HepG2 (cell line): ENCODE data around the gene NME4. TPM values are rescaled to one million over a fixed set of nuclear protein-coding genes. Genes with fewer than 3 reads are reported as not detected.

Experiments used
- FOXO1 ChIP-seq: sonication (generic); formaldehyde crosslinking; IDR thresholded peaks from 2 replicates; pipeline ENCODE4 v1.4.0; 2020; ENCODE audit warnings: missing genetic modification reagents
- KDM1A ChIP-seq: IDR thresholded peaks from 2 replicates; pipeline ENCODE4 v1.6.1; 2016; ENCODE audit warnings: missing compliant biosample characterization
- SOX13 ChIP-seq, 3 experiments: fragments of 450-650 bp in 1 of 3; sonication (generic) in 1 of 3; formaldehyde crosslinking in 1 of 3; IDR thresholded peaks in 2 of 3; conservative IDR thresholded peaks in 1 of 3; 2 replicates each; pipeline versions ENCODE4 v1.5.0 to v1.6.1; 2016 to 2020; ENCODE audit warnings: antibody characterized with exemption in 1 of 3, mild to moderate bottlenecking in 1 of 3, missing compliant biosample characterization in 1 of 3, missing genetic modification reagents in 1 of 3, moderate library complexity in 1 of 3
- ZBTB44 ChIP-seq: sonication (generic); formaldehyde crosslinking; IDR thresholded peaks from 2 replicates; pipeline ENCODE4 v1.4.0; 2020; ENCODE audit warnings: missing genetic modification reagents
- ZBTB7B ChIP-seq: sonication (generic); formaldehyde crosslinking; IDR thresholded peaks from 2 replicates; pipeline ENCODE4 v1.4.0; 2020; ENCODE audit warnings: missing genetic modification reagents
- ZFP91 ChIP-seq: sonication (generic); formaldehyde crosslinking; IDR thresholded peaks from 2 replicates; pipeline ENCODE4 v1.9.0; 2022; ENCODE audit warnings: missing genetic modification reagents, mild to moderate bottlenecking, borderline replicate concordance
- ZNF264 ChIP-seq: sonication (generic); formaldehyde crosslinking; IDR thresholded peaks from 2 replicates; pipeline ENCODE4 v1.4.0; 2020; ENCODE audit warnings: missing genetic modification reagents
- ZNF550 ChIP-seq: sonication (generic); formaldehyde crosslinking; IDR thresholded peaks from 2 replicates; pipeline ENCODE4 v1.4.0; 2020; ENCODE audit warnings: mild to moderate bottlenecking, missing genetic modification reagents, borderline replicate concordance
- ZNF574 ChIP-seq: sonication (generic); formaldehyde crosslinking; IDR thresholded peaks from 2 replicates; pipeline ENCODE4 v1.4.0; 2020; ENCODE audit warnings: missing genetic modification reagents
- ZNF646 ChIP-seq: sonication (generic); formaldehyde crosslinking; IDR thresholded peaks from 2 replicates; pipeline ENCODE4 v1.9.0; 2021; ENCODE audit warnings: mild to moderate bottlenecking, missing genetic modification reagents
- ZNF777 ChIP-seq: sonication (generic); formaldehyde crosslinking; IDR thresholded peaks from 2 replicates; pipeline ENCODE4 v1.4.0; 2020; ENCODE audit warnings: missing genetic modification reagents
- ZNF879 ChIP-seq: sonication (generic); formaldehyde crosslinking; IDR thresholded peaks from 2 replicates; pipeline ENCODE4 v1.8.1; 2023; ENCODE audit warnings: missing genetic modification reagents
- polyA plus RNA-seq, 8 experiments: library from polyadenylated mRNA; depleted of rRNA in 3 of 8; stranded (reverse) in 7 of 8; unstranded in 1 of 8; fragments of >200 nt; fragmentation: Illumina TruSeq in 4 of 8; extraction: Trizol in 4 of 8; gene quantifications; 2 replicates each; pipeline versions ENCODE4 v1.2.1 to v1.2.3, GENCODE V29; 2011 to 2016; ENCODE audit warnings: low read depth in 4 of 8, missing spikeins in 1 of 8, mixed read lengths in 1 of 8; ENCODE audit not compliant: insufficient read depth in 1 of 8
- total RNA-seq, 5 experiments: library from RNA; depleted of rRNA; stranded (reverse); fragments of >200 nt; fragmentation: Illumina TruSeq; extraction: Trizol; gene quantifications; 2 replicates each; pipeline ENCODE4 v1.2.3, GENCODE V29; 2016; ENCODE audit warnings: low read depth in 1 of 5

Gene NME4
- total and polyA plus RNA-seq, 2 of the 13 experiments (the other 11 are each of a cell fraction or from before 2014, with no cell fraction given) = 121 to 263 TPM

- no peak for TF ChIP-seq ZBTB44 (CRISPR knock-in tag)
- TF ChIP-seq ZNF550 (CRISPR knock-in tag) = no peak
- no peak for TF ChIP-seq KDM1A (CRISPR knock-in tag)
- no peak for TF ChIP-seq ZNF879 (CRISPR knock-in tag)
- no peak for TF ChIP-seq ZBTB7B (CRISPR knock-in tag)
- TF ChIP-seq ZNF646 (CRISPR knock-in tag) = no peak
- peak; percentile 37; the same call in 1 of the 2 replicates for TF ChIP-seq ZFP91 (CRISPR knock-in tag)
- no peak for TF ChIP-seq ZNF264 (CRISPR knock-in tag)
- no peak for TF ChIP-seq SOX13 (IDR thresholded peaks at IDR 0.05)
- TF ChIP-seq SOX13 (CRISPR knock-in tag; conservative IDR thresholded peaks at IDR 0.05 in 1 of 2, IDR thresholded peaks at IDR 0.05 in 1 of 2) = no peak
- TF ChIP-seq ZNF777 = no peak
- TF ChIP-seq ZNF574 (CRISPR knock-in tag) = no peak
- 0 out of 2 replicates have a peak, but pooled peaks have one; percentile 8 for TF ChIP-seq FOXO1 (CRISPR knock-in tag)
Measured at GRCh38 chr16:363110-363765, 33.8 kb upstream of the NME4 start (continued).
